OCI-LY3 (cell line): ENCODE data around the gene HOXA7.

ENCODE experiments used
- CTCF ChIP-seq: fragments of 200-600, 300-600 bp; sonication (generic); IDR thresholded peaks from 2 replicates; pipeline ENCODE4 v1.5.1; 2014; ENCODE audit warnings: antibody characterized with exemption, low read length, low read depth
- EZH2phosphoT487 ChIP-seq: fragments of 200-600 bp; shearing (Covaris generic); IDR thresholded peaks from 2 replicates; pipeline ENCODE4 v1.6.1; 2018; ENCODE audit warnings: antibody characterized with exemption, mixed run types, low read depth

DNA sequence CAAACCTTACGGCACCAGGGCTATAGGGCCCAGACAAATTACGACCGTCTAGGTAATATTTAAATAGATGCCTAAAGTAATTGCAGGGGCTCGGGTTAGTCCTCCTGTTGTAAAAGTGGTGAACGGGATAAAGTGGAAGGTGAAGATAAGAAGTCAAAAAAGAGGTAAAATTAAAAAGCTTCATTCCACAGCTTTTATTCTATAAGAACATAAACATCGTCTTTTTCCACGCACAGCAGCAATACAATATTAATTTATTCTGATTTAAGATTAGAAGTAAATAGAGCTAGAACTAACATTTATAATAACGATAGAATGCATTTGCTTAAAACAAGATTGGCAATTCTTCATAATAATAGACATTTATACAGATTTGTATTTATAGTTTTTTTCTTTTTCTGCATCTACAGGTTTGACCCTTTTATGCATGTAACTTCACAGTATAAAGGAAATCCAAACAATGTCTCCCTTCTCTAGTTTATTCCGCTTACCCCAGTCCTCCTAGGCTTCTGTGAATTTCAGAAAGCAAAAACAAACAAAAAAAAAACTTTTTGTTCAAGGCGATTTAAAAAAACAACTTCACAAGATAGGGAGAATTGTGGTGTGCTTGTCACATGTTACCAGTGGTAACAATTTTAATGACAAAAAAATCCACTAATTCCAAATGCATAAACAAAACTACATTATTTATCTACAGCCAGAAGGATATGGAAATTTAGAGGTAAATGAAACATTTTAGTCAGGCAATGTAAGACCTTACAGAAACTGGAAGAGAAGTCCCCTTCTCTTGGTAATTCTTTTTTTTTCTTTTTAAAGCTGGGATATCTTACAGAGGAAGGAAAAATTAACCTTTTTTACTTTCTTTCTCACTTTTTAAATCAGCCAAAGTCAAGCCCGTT is 14.2 kb upstream of the HOXA7 start:
- TF ChIP-seq CTCF (no peak), EZH2phosphoT487 (no peak)
